B cell (primary cell): ENCODE measurements around the gene TBC1D2B. TPM values are rescaled to one million over a fixed set of nuclear protein-coding genes. Genes with fewer than 3 reads are reported as not detected.

Experiments
- ATAC-seq: fragments of 200-7000 bp; cut with Tn5 transposase; one replicate; pipeline ENCODE4 v1.10.0; 2021; ENCODE audit warnings: low read depth, mild to moderate bottlenecking, moderate number of reproducible peaks, moderate library complexity
- CTCF ChIA-PET: fragments of 350-600 bp; sonication (Branson Sonifier 250); formaldehyde crosslinking; loops from one replicate; lab custom pipeline; 2021; ENCODE audit warnings: antibody characterized with exemption, inconsistent platforms; lab: Charles Lee
- POLR2A ChIA-PET: fragments of 350-600 bp; sonication (Branson Sonifier 250); formaldehyde crosslinking; loops from one replicate; lab custom pipeline; 2021; ENCODE audit warnings: antibody characterized with exemption; lab: Charles Lee
- DNase-seq: peaks from one replicate; pipeline ENCODE4 v3.0.0; 2013
- H2AFZ ChIP-seq: 2 replicates; pipeline ENCODE4 v1.6.1; 2012; ENCODE audit warnings: mild to moderate bottlenecking, low read depth, low read length; ENCODE audit not compliant: insufficient read depth, poor library complexity, severe bottlenecking
- H3K27ac ChIP-seq, 2 donors: 1 replicate in 1 of 2; 2 replicates in 1 of 2; pipeline ENCODE4 v1.5.1; 2012 to 2013; ENCODE audit warnings: low read length in 2 of 2, mild to moderate bottlenecking in 2 of 2, moderate library complexity in 1 of 2
- H3K27me3 ChIP-seq, 4 experiments: fragments of 200-600 bp in 1 of 4; sonication (generic) in 1 of 4; replicated peaks in 1 of 4; 1 replicate in 2 of 4; 2 replicates in 2 of 4; pipeline versions ENCODE4 v1.6.1 to v1.7.0; 2013 to 2016; ENCODE audit warnings: low read length in 3 of 4, mild to moderate bottlenecking in 2 of 4, mixed read lengths in 1 of 4, moderate library complexity in 1 of 4; ENCODE audit not compliant: insufficient read depth in 4 of 4, control insufficient read depth in 3 of 4; ENCODE audit errors: control extremely low read depth in 1 of 4
- H3K36me3 ChIP-seq, 2 experiments: replicated peaks in 1 of 2; 1 replicate in 1 of 2; 2 replicates in 1 of 2; pipeline versions ENCODE4 v1.6.1 to v1.7.1; 2013; ENCODE audit warnings: low read length in 1 of 2; ENCODE audit not compliant: insufficient read depth in 2 of 2, control insufficient read depth in 1 of 2; ENCODE audit errors: control extremely low read depth in 1 of 2, extremely low read depth in 1 of 2
- H3K4me1 ChIP-seq, 2 donors: fragments of 200-600 bp in 1 of 2; sonication (generic) in 1 of 2; 1 replicate in 1 of 2; 2 replicates in 1 of 2; pipeline versions ENCODE4 v1.5.1 to v1.6.1; 2013 to 2017; ENCODE audit warnings: low read length in 2 of 2; ENCODE audit not compliant: control insufficient read depth in 2 of 2, insufficient read depth in 2 of 2
- H3K4me2 ChIP-seq: replicated peaks from 2 replicates; pipeline ENCODE3; 2012; ENCODE audit warnings: mild to moderate bottlenecking, low read depth, low read length; ENCODE audit not compliant: poor library complexity, severe bottlenecking
- H3K4me3 ChIP-seq, 5 experiments: fragments of 200-600 bp in 1 of 5; sonication (generic) in 1 of 5; 1 replicate in 3 of 5; 2 replicates in 2 of 5; pipeline versions ENCODE4 v1.5.1 to v1.7.0; 2011 to 2016; ENCODE audit warnings: low read length in 4 of 5, mild to moderate bottlenecking in 4 of 5, low read depth in 2 of 5, control low read depth in 1 of 5, moderate library complexity in 1 of 5; ENCODE audit not compliant: insufficient read depth in 1 of 5; ENCODE audit errors: control extremely low read depth in 1 of 5, extremely low read depth in 1 of 5
- H3K79me2 ChIP-seq: fragments of 200-600 bp; sonication (generic); one replicate; pipeline ENCODE4 v1.6.0; 2016; ENCODE audit warnings: low read length; ENCODE audit not compliant: control insufficient read depth, insufficient read depth
- H3K9ac ChIP-seq: fragments of 200-600 bp; sonication (generic); 2 replicates; pipeline ENCODE4 v1.6.1; 2017; ENCODE audit warnings: mild to moderate bottlenecking, low read length, moderate library complexity
- H3K9me3 ChIP-seq, 3 donors: one replicate each; pipeline versions ENCODE4 v1.6.1 to v1.7.1; 2013; ENCODE audit warnings: low read length in 2 of 3; ENCODE audit not compliant: control insufficient read depth in 2 of 3, insufficient read depth in 1 of 3; ENCODE audit errors: control extremely low read depth in 1 of 3
- H4K20me1 ChIP-seq: 2 replicates; pipeline ENCODE4 v1.6.0; 2012; ENCODE audit warnings: mild to moderate bottlenecking, low read length; ENCODE audit not compliant: insufficient read depth, control insufficient read depth, poor library complexity, severe bottlenecking
- H3K27ac Mint-ChIP-seq: one replicate; pipeline ENCODE4 v1.8.0; 2021; ENCODE audit warnings: mixed read lengths
- H3K27me3 Mint-ChIP-seq: one replicate; pipeline ENCODE4 v1.8.0; 2021; ENCODE audit warnings: mixed read lengths
- H3K4me1 Mint-ChIP-seq: one replicate; pipeline ENCODE4 v1.8.0; 2021; ENCODE audit warnings: mixed read lengths
- H3K4me3 Mint-ChIP-seq: one replicate; pipeline ENCODE4 v1.8.0; 2021; ENCODE audit warnings: mixed read lengths
- H3K9me3 Mint-ChIP-seq: one replicate; pipeline ENCODE4 v1.8.0; 2022; ENCODE audit warnings: mixed read lengths; ENCODE audit not compliant: insufficient read depth
- EZH2 ChIP-seq: IDR thresholded peaks from 2 replicates; pipeline ENCODE4 v1.6.1; 2012; ENCODE audit warnings: borderline replicate concordance, low read depth, mild to moderate bottlenecking, moderate library complexity, low read length; ENCODE audit not compliant: insufficient read depth, poor library complexity, severe bottlenecking
- WGBS: methylation state at CpG from one replicate; pipeline ENCODE4 v1.1.5; 2013; ENCODE audit warnings: missing lambda C conversion rate; ENCODE audit not compliant: insufficient coverage; 5-methylcytosine and 5-hydroxymethylcytosine counted together
- intact Hi-C: fragments of 100-400 bp; cut with micrococcal nuclease; formaldehyde crosslinking; loops from one replicate; pipeline ENCODE4 v1.10.0; 2022
- polyA plus RNA-seq: library from polyadenylated mRNA; depleted of rRNA; stranded (reverse); fragments of >200 nt; gene quantifications from 2 replicates; pipeline ENCODE4 v1.2.3, GENCODE V29; 2012
- total RNA-seq, 2 donors: library from RNA; stranded (reverse); fragments of 120-200 nt in 1 of 2; gene quantifications; 1 replicate in 1 of 2; 2 replicates in 1 of 2; pipeline versions ENCODE4 v1.2.3 to v1.2.4, GENCODE V29; 2013 to 2022
- TF ChIP-seq, protein P1 (sequence below): fragments of 200-600 bp; IDR thresholded peaks from one replicate; pipeline ENCODE4 v1.8.0; 2022; ENCODE audit warnings: antibody characterized with exemption, mild to moderate bottlenecking

TBC1D2B gene
- total and polyA plus RNA-seq, 2 donors (not counting 1 experiment from before 2014, with no cell fraction given) = 8.5 to 26.1 TPM

DNA sequence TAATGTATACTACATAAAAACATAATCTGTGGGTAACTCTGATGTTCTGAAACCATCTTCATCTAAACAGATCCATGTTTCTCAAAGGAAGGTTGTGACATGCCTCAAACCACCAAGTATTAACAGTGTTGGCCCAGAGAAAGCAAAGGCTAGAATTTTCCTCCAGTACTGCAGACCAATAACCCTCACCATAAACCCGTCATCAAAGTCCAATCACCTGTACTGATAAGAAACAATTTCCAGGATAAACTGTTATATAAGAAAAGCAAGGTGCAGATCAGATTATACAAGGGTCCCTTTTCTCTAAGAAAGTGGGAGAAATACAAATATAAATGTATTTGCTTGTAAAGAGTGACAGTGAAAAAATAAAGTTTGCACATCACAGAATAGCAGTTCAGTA lies 32.3 kb downstream of the TBC1D2B start:
- no peaks in the 10 kb centered on the region for H3K27me3 ChIP-seq
- ChIA-PET POLR2A (no interaction called here), CTCF (no interaction called here)
- H3K9me3 Mint-ChIP-seq = no peaks in the 10 kb centered on the region
- H2AFZ ChIP-seq = no peak overlapping the region
- H3K4me3 Mint-ChIP-seq = no peak overlapping the region
- H3K36me3 ChIP-seq = peaks cover 0 to 6% of the 10 kb centered on the region in 2 experiments
- H3K4me2 ChIP-seq = no peak overlapping the region
- WGBS = no CpG with 5 or more reads among the region's 1 CpG
- H3K4me1 Mint-ChIP-seq = peaks cover 27% of the 10 kb centered on the region
- intact Hi-C loops = no loop called here
- peaks cover 31% of the 10 kb centered on the region for H3K79me2 ChIP-seq
- H3K27me3 Mint-ChIP-seq = no peaks in the 10 kb centered on the region
- H3K27ac ChIP-seq = no peak overlapping the region
- ATAC-seq = no peak
- H4K20me1 ChIP-seq = no peaks in the 10 kb centered on the region
- peaks cover 8 to 16% of the 10 kb centered on the region in 2 donors for H3K4me1 ChIP-seq
- no peaks in the 10 kb centered on the region for H3K9me3 ChIP-seq
- H3K27ac Mint-ChIP-seq = no peak overlapping the region
- TF ChIP-seq, protein P1, sequence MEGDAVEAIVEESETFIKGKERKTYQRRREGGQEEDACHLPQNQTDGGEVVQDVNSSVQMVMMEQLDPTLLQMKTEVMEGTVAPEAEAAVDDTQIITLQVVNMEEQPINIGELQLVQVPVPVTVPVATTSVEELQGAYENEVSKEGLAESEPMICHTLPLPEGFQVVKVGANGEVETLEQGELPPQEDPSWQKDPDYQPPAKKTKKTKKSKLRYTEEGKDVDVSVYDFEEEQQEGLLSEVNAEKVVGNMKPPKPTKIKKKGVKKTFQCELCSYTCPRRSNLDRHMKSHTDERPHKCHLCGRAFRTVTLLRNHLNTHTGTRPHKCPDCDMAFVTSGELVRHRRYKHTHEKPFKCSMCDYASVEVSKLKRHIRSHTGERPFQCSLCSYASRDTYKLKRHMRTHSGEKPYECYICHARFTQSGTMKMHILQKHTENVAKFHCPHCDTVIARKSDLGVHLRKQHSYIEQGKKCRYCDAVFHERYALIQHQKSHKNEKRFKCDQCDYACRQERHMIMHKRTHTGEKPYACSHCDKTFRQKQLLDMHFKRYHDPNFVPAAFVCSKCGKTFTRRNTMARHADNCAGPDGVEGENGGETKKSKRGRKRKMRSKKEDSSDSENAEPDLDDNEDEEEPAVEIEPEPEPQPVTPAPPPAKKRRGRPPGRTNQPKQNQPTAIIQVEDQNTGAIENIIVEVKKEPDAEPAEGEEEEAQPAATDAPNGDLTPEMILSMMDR = no peak
- no peak for TF ChIP-seq EZH2
- no peak for DNase-seq
- H3K9ac ChIP-seq = no peak overlapping the region
- H3K4me3 ChIP-seq = no peak overlapping the region

DNA sequence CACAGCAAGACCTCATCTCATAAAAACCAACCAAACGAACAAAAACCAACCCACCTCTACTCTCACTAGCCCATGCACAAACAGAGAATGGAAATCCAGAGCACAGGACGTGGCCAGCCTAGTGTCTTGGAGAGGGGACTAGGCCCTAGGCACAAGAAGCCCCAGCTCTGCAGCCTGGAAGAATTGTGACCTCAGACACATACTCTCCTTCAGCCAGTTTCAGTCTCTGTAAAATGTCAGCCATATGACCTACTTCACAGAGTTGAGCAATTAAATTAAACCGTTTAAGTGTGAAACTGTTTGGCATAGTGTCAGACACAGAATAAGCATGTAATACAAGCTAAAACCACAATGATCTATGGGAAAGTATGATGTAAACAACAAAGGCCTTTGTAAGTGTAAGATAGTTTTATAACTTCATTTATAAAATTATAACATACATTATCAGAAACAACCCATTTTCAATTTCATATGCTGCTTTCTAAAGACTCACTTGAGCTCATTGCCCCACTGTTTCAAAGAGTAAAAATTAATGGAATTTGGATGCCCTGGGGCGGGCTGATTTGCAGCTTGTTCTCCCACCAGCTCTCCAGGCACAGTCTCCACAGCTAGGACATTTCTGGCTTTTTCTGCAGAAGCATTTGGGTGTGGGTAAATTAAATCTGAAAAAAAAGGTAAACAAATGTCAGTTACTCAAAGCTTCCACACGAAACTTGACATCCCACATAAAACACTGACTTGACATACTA lies 32.9 kb downstream of the TBC1D2B start:
- no peak overlapping the region for H3K4me3 ChIP-seq
- peaks cover 0 to 6% of the 10 kb centered on the region in 2 experiments for H3K36me3 ChIP-seq
- Mint-ChIP-seq H3K4me1 (peaks cover 21% of the 10 kb centered on the region), H3K27me3 (no peaks in the 10 kb centered on the region), H3K27ac (no peak overlapping the region), H3K9me3 (no peaks in the 10 kb centered on the region), H3K4me3 (no peak overlapping the region)
- H3K9ac ChIP-seq = no peak overlapping the region
- no peak overlapping the region for H3K27ac ChIP-seq
- H4K20me1 ChIP-seq = no peaks in the 10 kb centered on the region
- peaks cover 2 to 10% of the 10 kb centered on the region in 2 donors for H3K4me1 ChIP-seq
- no peaks in the 10 kb centered on the region for H3K9me3 ChIP-seq
- no peak for TF ChIP-seq EZH2
- TF ChIP-seq, protein P1 = no peak
- no peaks in the 10 kb centered on the region for H3K27me3 ChIP-seq
- H2AFZ ChIP-seq = no peak overlapping the region
- no peak overlapping the region for H3K4me2 ChIP-seq
- ChIA-PET POLR2A (no interaction called here), CTCF (no interaction called here)
- DNase-seq = no peak
- intact Hi-C loops = no loop called here
- no peak for ATAC-seq
- peaks cover 31% of the 10 kb centered on the region for H3K79me2 ChIP-seq
- WGBS = 90% methylated on average over 2 of the region's 5 CpGs
